Fibroblast of villous mesenchyme (primary cell): ENCODE data around the gene TLCD4. TPM values are rescaled to one million over a fixed set of nuclear protein-coding genes. Genes with fewer than 3 reads are reported as not detected.
"Not testable (repeated sequence)": the region's sequence is repeated elsewhere in the genome, so short reads cannot be mapped to it uniquely, and the experiment has no call there.

Source experiments
- DNase-seq: peaks from one replicate; pipeline ENCODE4 v3.0.0-alpha.2; 2010; ENCODE audit warnings: low read depth
- H3K4me3 ChIP-seq: 2 replicates; pipeline ENCODE4 v1.5.1; 2011; ENCODE audit warnings: low read depth, mild to moderate bottlenecking, low read length
- small RNA-seq: library from RNA; depleted of rRNA; stranded (forward); fragments of <200 nt; gene quantifications from one replicate; pipeline ENCODE3, GENCODE V24; 2012
- total RNA-seq: library from RNA; depleted of rRNA; stranded (reverse); fragments of >200 nt; gene quantifications from 2 replicates; pipeline ENCODE4 v1.2.3, GENCODE V29; 2012
- TF ChIP-seq, protein P1 (sequence below): IDR thresholded peaks from 2 replicates; pipeline ENCODE4 v1.5.1; 2012; ENCODE audit warnings: low read depth, mild to moderate bottlenecking, low read length; ENCODE audit not compliant: insufficient read depth

TLCD4 gene
- total RNA-seq, 1 donor: 0.86 TPM

DNA sequence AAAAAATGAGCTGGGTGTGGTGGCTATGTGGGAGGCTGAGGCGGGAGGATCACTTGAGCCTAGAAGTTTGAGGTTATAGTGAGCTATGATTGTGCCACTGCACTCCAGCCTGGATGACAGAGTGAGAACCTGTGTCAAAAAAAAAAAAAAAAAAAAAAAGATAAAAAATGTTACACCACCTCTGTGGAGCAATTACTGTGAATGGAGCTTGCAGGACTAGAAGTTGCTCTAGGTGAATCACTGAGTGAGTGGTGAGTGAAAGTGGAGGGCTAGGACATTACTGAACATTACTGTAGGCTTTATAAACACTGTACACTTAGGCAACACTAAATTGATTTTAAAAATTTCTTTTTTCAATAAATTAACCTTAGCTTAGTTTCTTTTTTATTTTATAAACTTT, 21.9 kb downstream of the TLCD4 start:
- TF ChIP-seq, protein P1, sequence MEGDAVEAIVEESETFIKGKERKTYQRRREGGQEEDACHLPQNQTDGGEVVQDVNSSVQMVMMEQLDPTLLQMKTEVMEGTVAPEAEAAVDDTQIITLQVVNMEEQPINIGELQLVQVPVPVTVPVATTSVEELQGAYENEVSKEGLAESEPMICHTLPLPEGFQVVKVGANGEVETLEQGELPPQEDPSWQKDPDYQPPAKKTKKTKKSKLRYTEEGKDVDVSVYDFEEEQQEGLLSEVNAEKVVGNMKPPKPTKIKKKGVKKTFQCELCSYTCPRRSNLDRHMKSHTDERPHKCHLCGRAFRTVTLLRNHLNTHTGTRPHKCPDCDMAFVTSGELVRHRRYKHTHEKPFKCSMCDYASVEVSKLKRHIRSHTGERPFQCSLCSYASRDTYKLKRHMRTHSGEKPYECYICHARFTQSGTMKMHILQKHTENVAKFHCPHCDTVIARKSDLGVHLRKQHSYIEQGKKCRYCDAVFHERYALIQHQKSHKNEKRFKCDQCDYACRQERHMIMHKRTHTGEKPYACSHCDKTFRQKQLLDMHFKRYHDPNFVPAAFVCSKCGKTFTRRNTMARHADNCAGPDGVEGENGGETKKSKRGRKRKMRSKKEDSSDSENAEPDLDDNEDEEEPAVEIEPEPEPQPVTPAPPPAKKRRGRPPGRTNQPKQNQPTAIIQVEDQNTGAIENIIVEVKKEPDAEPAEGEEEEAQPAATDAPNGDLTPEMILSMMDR: no peak
- DNase-seq: no peak
- no peak overlapping the region for H3K4me3 ChIP-seq

DNA sequence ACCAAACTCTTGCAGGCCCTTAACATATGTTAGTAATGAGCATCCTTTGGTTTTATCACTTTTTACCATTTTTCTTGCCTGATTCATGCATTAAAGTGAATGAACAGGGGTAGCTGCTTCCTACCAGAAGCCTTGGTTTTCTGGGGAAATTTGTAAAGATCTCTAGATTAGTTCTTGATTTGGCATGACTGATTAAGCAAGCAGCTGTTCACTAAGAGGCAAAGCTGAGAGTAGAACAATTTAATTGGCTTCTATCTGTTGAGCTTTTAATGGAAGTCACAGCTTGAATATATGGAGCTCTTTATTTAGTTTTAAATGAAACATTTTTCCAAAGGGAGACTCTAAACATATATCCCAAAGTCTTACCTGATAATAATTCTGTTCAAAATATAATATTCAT, 23.6 kb downstream of the TLCD4 start:
- H3K4me3 ChIP-seq: no peak overlapping the region
- DNase-seq: no peak
- TF ChIP-seq, protein P1: no peak

DNA sequence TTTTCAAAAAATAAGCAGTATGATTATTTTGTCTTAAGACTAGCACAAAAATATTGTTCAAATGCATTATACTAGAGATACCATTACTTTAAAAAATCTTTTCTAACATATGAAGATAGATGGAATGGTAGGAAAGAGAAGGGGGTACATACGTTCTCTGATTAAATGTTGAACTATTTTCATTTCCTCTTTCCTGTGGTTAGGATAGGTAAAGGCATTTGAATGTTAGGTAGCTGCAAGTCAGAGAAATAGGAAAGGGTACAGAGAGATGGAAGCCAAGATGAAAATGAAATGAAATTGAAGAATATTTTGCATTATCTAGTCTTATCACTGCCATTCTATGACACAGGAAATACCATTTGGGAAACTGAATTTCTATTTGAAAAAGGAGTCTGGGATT, 28.3 kb downstream of the TLCD4 start:
- no peak for DNase-seq
- no peak overlapping the region for H3K4me3 ChIP-seq
- TF ChIP-seq, protein P1: no peak

DNA sequence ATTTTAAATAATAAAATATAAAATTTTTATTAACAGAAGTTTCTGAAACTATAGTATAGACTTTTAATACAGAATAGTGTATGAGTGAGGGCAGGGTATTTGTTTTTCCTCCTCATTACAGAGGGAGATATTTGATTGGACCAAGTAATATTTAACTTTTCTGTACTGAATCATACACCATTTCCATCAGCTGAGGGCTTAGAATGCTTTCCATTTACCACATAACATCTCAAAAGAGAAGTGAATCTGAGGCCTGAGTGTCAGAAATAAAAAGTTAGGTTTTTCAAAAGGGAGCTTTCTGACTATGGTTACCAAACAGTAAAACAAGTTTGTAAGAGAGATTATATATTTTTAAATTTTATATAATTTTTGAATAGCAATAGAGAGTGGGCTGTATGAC, 29.5 kb downstream of the TLCD4 start:
- H3K4me3 ChIP-seq: no peak overlapping the region
- no peak for DNase-seq
- TF ChIP-seq, protein P1: no peak

- TF ChIP-seq, protein P1: no peak
- DNase-seq: no peak
- no peak overlapping the region for H3K4me3 ChIP-seq
Observed at GRCh38 chr1:95154096-95154495, 36.9 kb downstream of the TLCD4 start.

GRCh38 chr1:95165569-95165968, 48.4 kb downstream of the TLCD4 start:
- DNase-seq, H3K4me3 ChIP-seq: not testable (repeated sequence)

Small RNAs within 50 kb of the gene (small RNA-seq; reads per million reads assigned to genes)
- gene RF00019: not detected

Other genes with a start within 250 kb of the TLCD4 start
- 354 and 485 TPM in 2 replicates for gene CNN3, start 190.2 kb upstream of the TLCD4 start, total RNA-seq
- 4.7 and 6.4 TPM in 2 replicates for gene ALG14, start 44.4 kb upstream of the TLCD4 start, total RNA-seq
- gene RWDD3, start 116.9 kb downstream of the TLCD4 start, total RNA-seq: 10.0 and 13.8 TPM in 2 replicates